Omental fat pad (tissue), 4 donors: ENCODE data around the gene ADAMTS17. TPM values are rescaled to one million over a fixed set of nuclear protein-coding genes. Genes with fewer than 3 reads are reported as not detected.

ENCODE experiments used
- ATAC-seq: fragments of 150-250 bp; one replicate; pipeline ENCODE4 v1.9.1; 2016; ENCODE audit warnings: mild to moderate bottlenecking, moderate library complexity; ENCODE audit not compliant: low FRiP score
- DNase-seq: peaks from one replicate; pipeline ENCODE4 v3.0.0-alpha.2; 2019; ENCODE audit warnings: low spot score
- total RNA-seq, 4 donors: library from RNA; depleted of rRNA; stranded (reverse); fragments of >200 nt; gene quantifications; one replicate each; pipeline ENCODE4 v1.1.0, GENCODE V29; 2016
- TF ChIP-seq, protein P1 (sequence below), 3 donors: fragments of 450-650 bp; IDR thresholded peaks; one replicate each; pipeline ENCODE4 v1.5.1; 2016 to 2017; ENCODE audit warnings: antibody characterized with exemption in 3 of 3, mild to moderate bottlenecking in 3 of 3, moderate library complexity in 2 of 3

ADAMTS17 gene
- total RNA-seq, 4 donors from 2014 or later = 1.6 to 10.7 (median 5.7) TPM

- ATAC-seq (no peak), DNase-seq (no peak)
- TF ChIP-seq, protein P1, sequence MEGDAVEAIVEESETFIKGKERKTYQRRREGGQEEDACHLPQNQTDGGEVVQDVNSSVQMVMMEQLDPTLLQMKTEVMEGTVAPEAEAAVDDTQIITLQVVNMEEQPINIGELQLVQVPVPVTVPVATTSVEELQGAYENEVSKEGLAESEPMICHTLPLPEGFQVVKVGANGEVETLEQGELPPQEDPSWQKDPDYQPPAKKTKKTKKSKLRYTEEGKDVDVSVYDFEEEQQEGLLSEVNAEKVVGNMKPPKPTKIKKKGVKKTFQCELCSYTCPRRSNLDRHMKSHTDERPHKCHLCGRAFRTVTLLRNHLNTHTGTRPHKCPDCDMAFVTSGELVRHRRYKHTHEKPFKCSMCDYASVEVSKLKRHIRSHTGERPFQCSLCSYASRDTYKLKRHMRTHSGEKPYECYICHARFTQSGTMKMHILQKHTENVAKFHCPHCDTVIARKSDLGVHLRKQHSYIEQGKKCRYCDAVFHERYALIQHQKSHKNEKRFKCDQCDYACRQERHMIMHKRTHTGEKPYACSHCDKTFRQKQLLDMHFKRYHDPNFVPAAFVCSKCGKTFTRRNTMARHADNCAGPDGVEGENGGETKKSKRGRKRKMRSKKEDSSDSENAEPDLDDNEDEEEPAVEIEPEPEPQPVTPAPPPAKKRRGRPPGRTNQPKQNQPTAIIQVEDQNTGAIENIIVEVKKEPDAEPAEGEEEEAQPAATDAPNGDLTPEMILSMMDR (IDR thresholded peaks at IDR 0.05) = no peak
These were observed 228.3 kb downstream of the ADAMTS17 start for GRCh38 chr15:100113351-100114080.

DNA sequence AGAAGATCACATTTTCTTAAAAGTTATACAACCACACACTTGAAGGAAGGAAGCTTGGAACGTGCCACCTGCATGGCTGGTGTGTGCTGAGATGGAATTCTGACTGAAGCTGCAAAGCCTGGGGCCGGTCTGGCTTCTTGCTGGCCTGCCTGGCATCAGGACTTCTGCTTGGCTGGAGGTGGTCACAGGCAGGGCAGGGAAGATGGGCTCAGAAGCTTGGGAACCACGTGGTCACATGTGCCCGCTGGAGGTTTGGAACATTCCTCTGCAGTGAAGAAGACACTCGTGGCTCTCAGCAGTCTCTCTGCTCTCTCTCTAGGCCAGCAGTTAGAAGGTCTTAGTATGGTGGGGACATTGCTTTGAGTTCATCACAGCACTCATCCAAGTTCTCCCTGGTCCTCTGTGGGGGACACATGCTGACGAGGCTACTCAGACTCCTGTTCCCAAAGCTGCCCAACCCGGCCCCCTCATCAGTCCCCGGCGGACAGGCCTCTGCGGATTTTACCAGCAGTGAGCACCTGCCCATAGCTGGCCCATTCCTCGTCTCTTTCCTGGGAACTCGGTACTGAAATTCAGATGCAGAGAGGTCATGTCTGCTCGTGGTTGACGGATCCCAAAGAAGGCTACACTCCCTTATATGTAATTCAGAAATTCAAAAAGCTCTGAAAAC is 229.0 kb downstream of the ADAMTS17 start:
- no peak for DNase-seq
- ATAC-seq = no peak
- TF ChIP-seq, protein P1 (IDR thresholded peaks at IDR 0.05) = no peak

DNA sequence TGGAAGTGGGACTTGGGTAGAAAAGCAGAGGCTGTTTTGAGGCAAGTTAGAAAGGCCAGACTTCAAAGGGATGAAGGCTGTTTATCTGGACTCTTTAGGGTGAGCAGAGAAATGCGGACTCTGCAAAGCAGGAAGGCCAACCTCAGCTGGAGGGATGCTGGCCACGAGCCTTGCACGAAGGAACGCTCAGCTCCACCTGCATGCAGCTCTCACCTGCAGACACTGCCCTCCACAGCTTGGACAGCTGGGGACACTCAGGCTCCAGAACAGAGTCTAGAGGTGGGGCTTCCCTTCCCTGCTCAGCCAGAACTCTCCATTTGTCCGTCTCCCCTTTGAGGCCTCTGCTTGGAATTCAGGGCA is 229.7 kb downstream of the ADAMTS17 start:
- no peak for DNase-seq
- no peak for ATAC-seq
- TF ChIP-seq, protein P1 (IDR thresholded peaks at IDR 0.05) = no peak

GRCh38 chr15:100111125-100112060 is 230.4 kb downstream of the ADAMTS17 start:
- DNase-seq (no peak), ATAC-seq (peak; percentile 17)
- TF ChIP-seq, protein P1 (IDR thresholded peaks at IDR 0.05) = no peak

GRCh38 chr15:100109486-100110035 is 232.2 kb downstream of the ADAMTS17 start:
- TF ChIP-seq, protein P1 (IDR thresholded peaks at IDR 0.05) = no peak
- DNase-seq (no peak), ATAC-seq (no peak)

- DNase-seq (no peak), ATAC-seq (no peak)
- TF ChIP-seq, protein P1 (IDR thresholded peaks at IDR 0.05) = no peak
These were observed 232.9 kb downstream of the ADAMTS17 start for GRCh38 chr15:100108846-100109245.
